GM18870 (cell line): ENCODE data around the gene CMTM8.
"Not testable (repeated sequence)": the region's sequence is repeated elsewhere in the genome, so short reads cannot be mapped to it uniquely, and the experiment has no call there.

ENCODE experiments used
- ATAC-seq: cut with Tn5 transposase; IDR thresholded peaks from one replicate; pipeline ENCODE4 v1.9.1; 2021; ENCODE audit warnings: moderate library complexity; ENCODE audit not compliant: unreplicated experiment

The CMTM8 gene

GRCh38 chr3:32228743-32229142 is 9.7 kb upstream of the CMTM8 start:
- ATAC-seq: not testable (repeated sequence)

- no peak for ATAC-seq
Measured at GRCh38 chr3:32229565-32229964, 8.9 kb upstream of the CMTM8 start.

- ATAC-seq: no peak
Measured at GRCh38 chr3:32236377-32236776, 2.1 kb upstream of the CMTM8 start.

GRCh38 chr3:32237670-32238452 is 619 bp upstream of the CMTM8 start:
- ATAC-seq: no peak

GRCh38 chr3:32239307-32240158 is 1.1 kb downstream of the CMTM8 start:
- no peak for ATAC-seq

- ATAC-seq: no peak
Measured at GRCh38 chr3:32240159-32240545, 1.7 kb downstream of the CMTM8 start.

- no peak for ATAC-seq
Measured at GRCh38 chr3:32241100-32241499, 2.6 kb downstream of the CMTM8 start.

GRCh38 chr3:32243519-32243918 is 5.0 kb downstream of the CMTM8 start:
- ATAC-seq: no peak

- no peak for ATAC-seq
Measured at GRCh38 chr3:32245200-32245599, 6.7 kb downstream of the CMTM8 start.

GRCh38 chr3:32246079-32246675 is 7.7 kb downstream of the CMTM8 start:
- ATAC-seq: no peak

GRCh38 chr3:32249184-32249782 is 10.8 kb downstream of the CMTM8 start:
- ATAC-seq: no peak

- ATAC-seq: no peak
Measured at GRCh38 chr3:32254268-32254667, 15.8 kb downstream of the CMTM8 start.

- ATAC-seq: no peak
Measured at GRCh38 chr3:32255345-32255744, 16.9 kb downstream of the CMTM8 start.

- no peak for ATAC-seq
Measured at GRCh38 chr3:32256206-32256605, 17.7 kb downstream of the CMTM8 start.

GRCh38 chr3:32257042-32257441 is 18.6 kb downstream of the CMTM8 start:
- no peak for ATAC-seq

GRCh38 chr3:32257641-32258438 is 19.4 kb downstream of the CMTM8 start:
- ATAC-seq: no peak

- ATAC-seq: no peak
Measured at GRCh38 chr3:32258869-32259268, 20.4 kb downstream of the CMTM8 start.

GRCh38 chr3:32261545-32261944 is 23.1 kb downstream of the CMTM8 start:
- ATAC-seq: no peak

GRCh38 chr3:32262201-32262600 is 23.7 kb downstream of the CMTM8 start:
- ATAC-seq: no peak

- ATAC-seq: no peak
Measured at GRCh38 chr3:32274306-32274705, 35.8 kb downstream of the CMTM8 start.

GRCh38 chr3:32275506-32275905 is 37.0 kb downstream of the CMTM8 start:
- no peak for ATAC-seq
